ENCODE measurements around the gene FLNB. TPM values are rescaled to one million over a fixed set of nuclear protein-coding genes. Genes with fewer than 3 reads are reported as not detected.

The FLNB gene
- total RNA-seq, 3 donors from 2014 or later (not counting 1 experiment from before 2014, with no cell fraction given) = 24.6 to 30.8 (median 26.6) TPM

GRCh38 chr3:58023531-58023930, 15.3 kb downstream of the FLNB start:
- Histone ChIP-seq H3K27ac (ENCODE audit: low read length) (no peak overlapping the region), H3K9me3 (ENCODE audit: control insufficient read depth, insufficient read depth, low read length) (no peaks in the 10 kb centered on the region), H3K4me1 (ENCODE audit: control insufficient read depth, insufficient read depth, low read length) (peaks cover 7% of the 10 kb centered on the region), H3K27me3 (ENCODE audit: control insufficient read depth, insufficient read depth, low read length) (no peaks in the 10 kb centered on the region), H3K4me3 (ENCODE audit: low read length) (no peak overlapping the region), H3K36me3 (ENCODE audit: control insufficient read depth, insufficient read depth, low read length) (no peaks in the 10 kb centered on the region)
- H3K4me3 Mint-ChIP-seq = no peak overlapping the region
- DNase-seq = no peak
- H3K9me3 Mint-ChIP-seq = no peaks in the 10 kb centered on the region
- intact Hi-C loops (cut with micrococcal nuclease) = no loop called here
- no peak overlapping the region for H3K27ac Mint-ChIP-seq
- no peaks in the 10 kb centered on the region for H3K36me3 Mint-ChIP-seq
- 27% methylated on average over 2 of the region's 2 CpGs for WGBS (ENCODE audit: insufficient coverage)
- TF ChIP-seq, protein P1, sequence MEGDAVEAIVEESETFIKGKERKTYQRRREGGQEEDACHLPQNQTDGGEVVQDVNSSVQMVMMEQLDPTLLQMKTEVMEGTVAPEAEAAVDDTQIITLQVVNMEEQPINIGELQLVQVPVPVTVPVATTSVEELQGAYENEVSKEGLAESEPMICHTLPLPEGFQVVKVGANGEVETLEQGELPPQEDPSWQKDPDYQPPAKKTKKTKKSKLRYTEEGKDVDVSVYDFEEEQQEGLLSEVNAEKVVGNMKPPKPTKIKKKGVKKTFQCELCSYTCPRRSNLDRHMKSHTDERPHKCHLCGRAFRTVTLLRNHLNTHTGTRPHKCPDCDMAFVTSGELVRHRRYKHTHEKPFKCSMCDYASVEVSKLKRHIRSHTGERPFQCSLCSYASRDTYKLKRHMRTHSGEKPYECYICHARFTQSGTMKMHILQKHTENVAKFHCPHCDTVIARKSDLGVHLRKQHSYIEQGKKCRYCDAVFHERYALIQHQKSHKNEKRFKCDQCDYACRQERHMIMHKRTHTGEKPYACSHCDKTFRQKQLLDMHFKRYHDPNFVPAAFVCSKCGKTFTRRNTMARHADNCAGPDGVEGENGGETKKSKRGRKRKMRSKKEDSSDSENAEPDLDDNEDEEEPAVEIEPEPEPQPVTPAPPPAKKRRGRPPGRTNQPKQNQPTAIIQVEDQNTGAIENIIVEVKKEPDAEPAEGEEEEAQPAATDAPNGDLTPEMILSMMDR (IDR thresholded peaks at IDR 0.05) = no peak
- H3K4me1 Mint-ChIP-seq = no peaks in the 10 kb centered on the region
- peaks cover 0 to 2% of the 10 kb centered on the region in 2 donors for H3K27me3 Mint-ChIP-seq (ENCODE audit: low read depth in 2 of 2)
- ATAC-seq = no peak

DNA sequence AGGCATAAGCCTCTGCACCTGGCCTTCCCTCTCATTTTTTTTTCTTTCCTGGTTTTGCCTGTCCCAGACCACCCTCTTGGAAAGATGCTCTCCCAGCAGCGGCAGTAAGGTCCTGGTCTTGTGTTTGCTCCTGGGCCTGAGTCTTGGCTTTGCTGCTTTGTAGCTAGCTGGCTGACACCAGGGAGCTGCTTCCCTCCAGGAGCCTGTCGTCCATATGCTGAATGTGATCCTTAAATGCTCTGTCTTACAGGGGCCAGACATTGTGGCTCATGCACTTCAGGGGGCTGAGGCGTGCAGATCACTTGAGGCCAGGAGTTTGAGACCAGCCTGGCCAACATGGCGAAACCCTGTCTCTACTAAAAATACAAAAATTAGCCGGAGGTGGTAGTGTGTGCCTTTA, 17.2 kb downstream of the FLNB start:
- Mint-ChIP-seq H3K36me3 (no peaks in the 10 kb centered on the region), H3K9me3 (no peaks in the 10 kb centered on the region), H3K4me3 (no peak overlapping the region), H3K27ac (no peak overlapping the region), H3K4me1 (peaks cover 6 to 8% of the 10 kb centered on the region in 2 donors), H3K27me3 (ENCODE audit: low read depth in 2 of 2) (peaks cover 0 to 2% of the 10 kb centered on the region in 2 donors)
- H3K27ac ChIP-seq (ENCODE audit: low read length) = no peak overlapping the region
- H3K4me1 ChIP-seq (ENCODE audit: control insufficient read depth, insufficient read depth, low read length) = peaks cover 2% of the 10 kb centered on the region
- H3K4me3 ChIP-seq (ENCODE audit: low read length) = no peak overlapping the region
- DNase-seq (no peak), ATAC-seq (no peak)
- no peaks in the 10 kb centered on the region for H3K36me3 ChIP-seq (ENCODE audit: control insufficient read depth, insufficient read depth, low read length)
- WGBS (ENCODE audit: insufficient coverage) = 87% methylated on average over 5 of the region's 5 CpGs
- TF ChIP-seq, protein P1 (IDR thresholded peaks at IDR 0.05) = no peak
- intact Hi-C loops (cut with micrococcal nuclease) = no loop called here
- H3K9me3 ChIP-seq (ENCODE audit: control insufficient read depth, insufficient read depth, low read length) = no peaks in the 10 kb centered on the region
- H3K27me3 ChIP-seq (ENCODE audit: control insufficient read depth, insufficient read depth, low read length) = no peaks in the 10 kb centered on the region

GRCh38 chr3:58025837-58026569, 17.8 kb downstream of the FLNB start:
- DNase-seq (peak in 1 of 2 donors; percentile 30), ATAC-seq (no peak)
- 77% methylated on average over 12 of the region's 12 CpGs for WGBS (ENCODE audit: insufficient coverage)
- Histone ChIP-seq H3K4me1 (ENCODE audit: control insufficient read depth, insufficient read depth, low read length) (peaks cover 5% of the 10 kb centered on the region), H3K27ac (ENCODE audit: low read length) (no peak overlapping the region), H3K9me3 (ENCODE audit: control insufficient read depth, insufficient read depth, low read length) (no peaks in the 10 kb centered on the region), H3K27me3 (ENCODE audit: control insufficient read depth, insufficient read depth, low read length) (no peaks in the 10 kb centered on the region), H3K4me3 (ENCODE audit: low read length) (no peak overlapping the region), H3K36me3 (ENCODE audit: control insufficient read depth, insufficient read depth, low read length) (no peaks in the 10 kb centered on the region)
- TF ChIP-seq, protein P1 (IDR thresholded peaks at IDR 0.05) = no peak
- intact Hi-C loops (cut with micrococcal nuclease) = no loop called here
- peaks cover 0 to 2% of the 10 kb centered on the region in 2 donors for H3K27me3 Mint-ChIP-seq (ENCODE audit: low read depth in 2 of 2)
- no peaks in the 10 kb centered on the region for H3K36me3 Mint-ChIP-seq
- peaks cover 6 to 11% of the 10 kb centered on the region in 2 donors for H3K4me1 Mint-ChIP-seq
- no peak overlapping the region for H3K27ac Mint-ChIP-seq
- no peak overlapping the region for H3K4me3 Mint-ChIP-seq
- no peaks in the 10 kb centered on the region for H3K9me3 Mint-ChIP-seq

DNA sequence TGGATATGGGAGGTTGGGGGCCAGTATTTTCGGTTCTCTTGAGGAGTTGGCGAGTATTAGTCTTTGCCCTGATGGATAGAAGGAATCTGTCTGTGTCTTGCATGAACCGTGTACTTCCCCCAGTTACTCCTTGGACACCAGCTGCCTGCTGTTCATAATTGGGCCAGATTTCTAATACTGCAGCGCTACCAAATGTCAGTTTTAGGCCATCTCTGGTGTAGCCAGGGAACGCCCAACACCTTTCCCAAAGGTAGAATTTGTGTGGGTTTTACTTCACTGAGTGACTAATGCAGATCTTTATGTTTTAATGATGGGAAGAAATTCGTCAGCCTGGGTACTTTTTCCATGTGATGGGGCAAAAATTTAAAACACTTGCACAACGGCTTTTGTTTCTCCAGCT, 18.4 kb downstream of the FLNB start:
- H3K9me3 Mint-ChIP-seq = no peaks in the 10 kb centered on the region
- intact Hi-C loops (cut with micrococcal nuclease) = no loop called here
- H3K27me3 ChIP-seq (ENCODE audit: control insufficient read depth, insufficient read depth, low read length) = no peaks in the 10 kb centered on the region
- no peak overlapping the region for H3K4me3 Mint-ChIP-seq
- no peak overlapping the region for H3K27ac Mint-ChIP-seq
- no peak for ATAC-seq
- peaks cover 6 to 11% of the 10 kb centered on the region in 2 donors for H3K4me1 Mint-ChIP-seq
- H3K27me3 Mint-ChIP-seq (ENCODE audit: low read depth in 2 of 2) = peaks cover 0 to 2% of the 10 kb centered on the region in 2 donors
- H3K9me3 ChIP-seq (ENCODE audit: control insufficient read depth, insufficient read depth, low read length) = no peaks in the 10 kb centered on the region
- DNase-seq = no peak
- TF ChIP-seq, protein P1 (IDR thresholded peaks at IDR 0.05) = no peak
- H3K4me1 ChIP-seq (ENCODE audit: control insufficient read depth, insufficient read depth, low read length) = peaks cover 5% of the 10 kb centered on the region
- H3K36me3 ChIP-seq (ENCODE audit: control insufficient read depth, insufficient read depth, low read length) = no peaks in the 10 kb centered on the region
- no peak overlapping the region for H3K4me3 ChIP-seq (ENCODE audit: low read length)
- no peak overlapping the region for H3K27ac ChIP-seq (ENCODE audit: low read length)
- H3K36me3 Mint-ChIP-seq = no peaks in the 10 kb centered on the region
- WGBS (ENCODE audit: insufficient coverage) = 88% methylated on average over 7 of the region's 7 CpGs
